ENCODE results near the gene PMFBP1.

PMFBP1 gene

GRCh38 chr16:72125635-72126428, 46.1 kb downstream of the PMFBP1 start:
- no peak for DNase-seq

GRCh38 chr16:72124761-72125634, 47.0 kb downstream of the PMFBP1 start:
- peak; percentile 14 for DNase-seq

- no peak for DNase-seq
Observed at GRCh38 chr16:72124148-72124547, 47.8 kb downstream of the PMFBP1 start.

- no peak for DNase-seq
Observed at GRCh38 chr16:72123426-72123825, 48.5 kb downstream of the PMFBP1 start.

- DNase-seq: no peak
Observed at GRCh38 chr16:72122916-72123315, 49.0 kb downstream of the PMFBP1 start.

- DNase-seq: no peak
Observed at GRCh38 chr16:72122308-72122707, 49.6 kb downstream of the PMFBP1 start.

- no peak for DNase-seq
Observed at GRCh38 chr16:72120026-72120425, 51.9 kb downstream of the PMFBP1 start.

- no peak for DNase-seq
Observed at GRCh38 chr16:72113616-72113945, 58.4 kb downstream of the PMFBP1 start.

- no peak for DNase-seq
Observed at GRCh38 chr16:72112906-72113615, 58.9 kb downstream of the PMFBP1 start.

- no peak for DNase-seq
Observed at GRCh38 chr16:72112452-72112792, 59.5 kb downstream of the PMFBP1 start.

- no peak for DNase-seq
Observed at GRCh38 chr16:72111657-72112451, 60.1 kb downstream of the PMFBP1 start.

- no peak for DNase-seq
Observed at GRCh38 chr16:72110662-72111615, 61.0 kb downstream of the PMFBP1 start.

GRCh38 chr16:72109966-72110530, 61.9 kb downstream of the PMFBP1 start:
- DNase-seq: no peak

GRCh38 chr16:72109300-72109699, 62.7 kb downstream of the PMFBP1 start:
- DNase-seq: no peak

- no peak for DNase-seq
Observed at GRCh38 chr16:72108353-72109102, 63.4 kb downstream of the PMFBP1 start.

GRCh38 chr16:72107371-72107770, 64.6 kb downstream of the PMFBP1 start:
- no peak for DNase-seq

- no peak for DNase-seq
Observed at GRCh38 chr16:72105978-72106377, 66.0 kb downstream of the PMFBP1 start.

- DNase-seq: no peak
Observed at GRCh38 chr16:72104905-72105304, 67.0 kb downstream of the PMFBP1 start.

GRCh38 chr16:72101195-72101594, 70.8 kb downstream of the PMFBP1 start:
- DNase-seq: no peak

- DNase-seq: peak; percentile 17
Observed at GRCh38 chr16:72099377-72099818, 72.6 kb downstream of the PMFBP1 start.

Measured in stimulated activated naive CD4-positive, alpha-beta T cell treated with Interleukin-2 at 50 U/mL for 16 hours (primary cell).